Measurements from ENCODE around the gene WDR45B.

GRCh38 chr17:82604532-82604931 lies 43.7 kb downstream of the WDR45B start:
- no peak for TF ChIP-seq CTCF (IDR thresholded peaks at IDR 0.05; ENCODE audit: low read length)
- no peak for TF ChIP-seq EZH2 (IDR thresholded peaks at IDR 0.05; ENCODE audit: borderline replicate concordance, low read length)

Measured in OCI-LY1 (cell line).